Panc1 (cell line): ENCODE results near the gene GRIP1. TPM values are rescaled to one million over a fixed set of nuclear protein-coding genes. Genes with fewer than 3 reads are reported as not detected.

Experiments used
- ATAC-seq: fragments of 200-7000 bp; cut with Tn5 transposase; 2 replicates; pipeline ENCODE4 v1.9.1; 2020; ENCODE audit warnings: mild to moderate bottlenecking, moderate library complexity
- BruUV-seq: library from RNA; stranded (reverse); fragments of 400-500 nt; replicated peaks from 2 replicates; lab custom pipeline; 2021; lab: Mats Ljungman, UMichigan
- CTCF ChIA-PET: fragments of 300-600 bp; sonication (Branson Sonifier 250); formaldehyde crosslinking; loops from one replicate; lab custom pipeline; 2022; ENCODE audit warnings: antibody characterized with exemption; lab: Charles Lee
- POLR2A ChIA-PET: fragments of 300-600 bp; sonication (Branson Sonifier 250); formaldehyde crosslinking; loops from one replicate; lab custom pipeline; 2022; ENCODE audit warnings: antibody characterized with exemption; lab: Charles Lee
- DNase-seq: peaks from one replicate; pipeline ENCODE4 v3.0.0-alpha.2; 2010; ENCODE audit warnings: low read depth, low spot score
- H3K27ac ChIP-seq: 2 replicates; pipeline ENCODE4 v1.5.1; 2011; ENCODE audit warnings: mild to moderate bottlenecking, low read length, inconsistent platforms
- H3K27me3 ChIP-seq: fragments of 200-500 bp; sonication (Bioruptor generic); 2 replicates; pipeline ENCODE4 v1.6.0; 2014; ENCODE audit warnings: low read length, inconsistent platforms; ENCODE audit not compliant: control insufficient read depth, insufficient read depth
- H3K36me3 ChIP-seq: fragments of 200-500 bp; sonication (Bioruptor generic); 2 replicates; pipeline ENCODE4 v1.5.1; 2014; ENCODE audit warnings: inconsistent platforms, mild to moderate bottlenecking, low read length, moderate library complexity; ENCODE audit not compliant: control insufficient read depth, insufficient read depth
- H3K4me1 ChIP-seq: 2 replicates; pipeline ENCODE4 v1.5.1; 2011; ENCODE audit warnings: inconsistent platforms, mild to moderate bottlenecking, low read length, moderate library complexity; ENCODE audit not compliant: control insufficient read depth, insufficient read depth
- H3K4me3 ChIP-seq, 2 experiments: 2 replicates each; pipeline ENCODE4 v1.5.1; 2011 to 2012; ENCODE audit warnings: low read depth in 2 of 2, low read length in 2 of 2, mild to moderate bottlenecking in 2 of 2, inconsistent platforms in 1 of 2, moderate library complexity in 1 of 2
- H3K9me3 ChIP-seq: fragments of 200-500 bp; sonication (Bioruptor generic); 2 replicates; pipeline ENCODE4 v1.5.1; 2014; ENCODE audit warnings: low read depth, mild to moderate bottlenecking, inconsistent platforms, low read length, moderate library complexity; ENCODE audit not compliant: control insufficient read depth, insufficient read depth
- CTCF ChIP-seq: fragments of 450-650 bp; IDR thresholded peaks from 2 replicates; pipeline ENCODE4 v1.5.1; 2017; ENCODE audit warnings: mild to moderate bottlenecking
- POLR2AphosphoS5 ChIP-seq: IDR thresholded peaks from 2 replicates; pipeline ENCODE4 v1.6.1; 2012; ENCODE audit warnings: mild to moderate bottlenecking, low read depth, low read length, moderate library complexity
- REST ChIP-seq, 2 experiments: IDR thresholded peaks; 2 replicates each; pipeline ENCODE4 v1.6.1; 2011 to 2012; ENCODE audit warnings: low read depth in 2 of 2, control low read depth in 1 of 2, low read length in 1 of 2, mild to moderate bottlenecking in 1 of 2, moderate library complexity in 1 of 2; ENCODE audit not compliant: insufficient read depth in 1 of 2
- SIN3A ChIP-seq: IDR thresholded peaks from 2 replicates; pipeline ENCODE4 v1.6.1; 2012; ENCODE audit warnings: low read depth, mild to moderate bottlenecking, low read length, moderate library complexity, borderline replicate concordance; ENCODE audit not compliant: insufficient read depth
- TCF7L2 ChIP-seq: IDR thresholded peaks from 2 replicates; pipeline ENCODE4 v1.6.1; 2011; ENCODE audit warnings: mild to moderate bottlenecking, low read depth, low read length, inconsistent platforms
- in situ Hi-C: cut with HindIII; loops from 2 replicates; pipeline ENCODE4 v1.10.0; 2016; ENCODE audit warnings: low sequenced_read_pairs, low pct_unique_long_range_greater_than_20kb
- intact Hi-C: fragments of 100-400 bp; cut with micrococcal nuclease; formaldehyde crosslinking; loops from one replicate; pipeline ENCODE4 v1.10.0; 2022; ENCODE audit not compliant: unreplicated experiment
- total RNA-seq: library from RNA; stranded (reverse); gene quantifications from one replicate; pipeline ENCODE4 v1.2.1, GENCODE V29; 2021; ENCODE audit not compliant: unreplicated experiment

Gene GRIP1
- total RNA-seq, 1 experiment from 2014 or later = 9.2 TPM

DNA sequence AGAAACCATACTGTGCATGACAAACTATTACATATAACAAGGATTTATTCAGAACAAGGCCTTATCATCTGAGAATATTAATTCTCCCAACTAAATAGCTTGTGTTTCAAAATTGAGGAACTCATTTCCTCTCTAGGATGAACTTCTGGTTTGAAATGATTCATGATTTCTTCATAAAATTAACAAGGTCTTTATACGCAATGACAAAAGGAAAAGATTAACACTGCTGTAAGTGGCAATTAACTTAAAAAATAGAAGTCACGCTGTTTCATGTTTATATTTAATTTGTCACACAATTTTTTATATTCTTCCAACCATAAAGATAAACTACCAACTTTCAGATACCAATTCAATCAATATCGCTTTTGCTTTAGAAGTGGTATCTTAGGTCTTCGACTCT, 80.8 kb downstream of the GRIP1 start:
- intact Hi-C loops = no loop called here
- DNase-seq = no peak
- H3K27ac ChIP-seq = no peak overlapping the region
- TF ChIP-seq SIN3A (no peak), CTCF (no peak), TCF7L2 (no peak), REST (IDR thresholded peaks at IDR 0.05; ENCODE audit: insufficient read depth in 1 of 2, low read depth in 2 of 2, low read length in 1 of 2) (no peak), POLR2AphosphoS5 (no peak)
- H3K4me1 ChIP-seq = no peaks in the 10 kb centered on the region
- no peaks in the 10 kb centered on the region; the same call in 1 of the 2 replicates for H3K36me3 ChIP-seq
- H3K4me3 ChIP-seq = no peak overlapping the region
- BruUV-seq = no TSS peak
- in situ Hi-C loops = no loop called here
- H3K9me3 ChIP-seq = no peaks in the 10 kb centered on the region
- CTCF ChIA-PET = no interaction called here
- H3K27me3 ChIP-seq = no peaks in the 10 kb centered on the region
- POLR2A ChIA-PET = no interaction called here
- ATAC-seq = no peak

GRCh38 chr12:66596199-66596598, 82.7 kb downstream of the GRIP1 start:
- no TSS peak for BruUV-seq
- no peak overlapping the region for H3K4me3 ChIP-seq
- intact Hi-C loops (no loop called here), in situ Hi-C loops (no loop called here)
- H3K27ac ChIP-seq = no peak overlapping the region
- TF ChIP-seq TCF7L2 (no peak), SIN3A (no peak)
- DNase-seq (no peak), ATAC-seq (no peak)
- no peaks in the 10 kb centered on the region for H3K27me3 ChIP-seq
- POLR2A ChIA-PET = no interaction called here
- no peaks in the 10 kb centered on the region for H3K4me1 ChIP-seq
- H3K36me3 ChIP-seq = no peaks in the 10 kb centered on the region; the same call in 1 of the 2 replicates
- CTCF ChIA-PET = interaction anchor here (0.5 kb wide), 1 partner anchor 1475 kb away, joined by 6 read pairs; the partner anchor contains the start of gene WIF1
- H3K9me3 ChIP-seq = no peaks in the 10 kb centered on the region

- POLR2A ChIA-PET = no interaction called here
- no peaks in the 10 kb centered on the region for H3K27me3 ChIP-seq
- DNase-seq (no peak), ATAC-seq (no peak)
- H3K9me3 ChIP-seq = no peaks in the 10 kb centered on the region
- no peaks in the 10 kb centered on the region; the same call in 1 of the 2 replicates for H3K36me3 ChIP-seq
- H3K4me1 ChIP-seq = no peaks in the 10 kb centered on the region
- CTCF ChIA-PET = no interaction called here
- no peak for TF ChIP-seq CTCF
- TF ChIP-seq POLR2AphosphoS5 = no peak
- no peak for TF ChIP-seq TCF7L2
- TF ChIP-seq REST (IDR thresholded peaks at IDR 0.05; ENCODE audit: insufficient read depth in 1 of 2, low read depth in 2 of 2, low read length in 1 of 2) = no peak
- no peak for TF ChIP-seq SIN3A
- H3K4me3 ChIP-seq = no peak overlapping the region
- no TSS peak for BruUV-seq
- intact Hi-C loops = no loop called here
- in situ Hi-C loops = no loop called here
- H3K27ac ChIP-seq = no peak overlapping the region
Measured at GRCh38 chr12:66594688-66595087, 84.2 kb downstream of the GRIP1 start.
